ENCODE results near the gene NCAM1. TPM values are rescaled to one million over a fixed set of nuclear protein-coding genes. Genes with fewer than 3 reads are reported as not detected.

Gene NCAM1
- total RNA-seq, 1 experiment from 2014 or later, result 12.0 TPM

DNA sequence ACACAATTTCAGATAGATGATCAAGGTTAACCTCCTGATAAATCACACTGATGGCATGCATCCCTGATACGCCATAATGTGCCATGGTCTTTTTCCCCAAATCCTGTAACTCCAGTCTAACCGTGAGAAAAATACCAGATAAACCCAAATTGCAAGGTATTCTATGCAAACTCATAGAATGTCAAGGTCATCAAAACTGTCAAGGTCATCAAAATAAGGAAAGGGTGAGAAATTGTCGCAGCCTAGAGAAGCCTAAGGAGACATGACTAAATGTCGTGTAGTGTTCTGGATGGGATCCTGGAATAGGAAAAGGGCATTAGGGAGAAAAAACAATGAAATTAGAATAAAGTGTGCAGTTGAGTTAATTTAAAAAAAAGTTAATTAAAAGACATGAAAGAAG lies 357.9 kb downstream of the NCAM1 start:
- Histone ChIP-seq H3K4me1 (ENCODE audit: insufficient read depth, low read length, poor library complexity, severe bottlenecking) (no peaks in the 10 kb centered on the region), H3K36me3 (ENCODE audit: insufficient read depth, low read length, poor library complexity, severe bottlenecking) (no peaks in the 10 kb centered on the region), H3K4me3 (ENCODE audit: low read depth, low read length, poor library complexity, severe bottlenecking) (no peak overlapping the region), H3K27ac (ENCODE audit: low read depth, low read length, poor library complexity, severe bottlenecking) (no peak overlapping the region), H3K9me3 (ENCODE audit: low read depth, low read length, poor library complexity, severe bottlenecking) (no peaks in the 10 kb centered on the region), H3K27me3 (replicated peaks; ENCODE audit: insufficient read depth, low read depth, low read length, poor library complexity) (peaks cover 17% of the 10 kb centered on the region)
- intact Hi-C loops (cut with micrococcal nuclease; ENCODE audit: unreplicated experiment), result loop anchor here (5.0 kb wide), 1 partner anchor 228 kb away; no protein-coding TSS in a partner anchor
- no TSS peak for BruUV-seq (replicated peaks)
- ChIA-PET POLR2A (ENCODE audit: low non-redundant PET) (no interaction called here), CTCF (no interaction called here)
- DNase-seq (ENCODE audit: low spot score), result no peak
- TF ChIP-seq, protein P1, sequence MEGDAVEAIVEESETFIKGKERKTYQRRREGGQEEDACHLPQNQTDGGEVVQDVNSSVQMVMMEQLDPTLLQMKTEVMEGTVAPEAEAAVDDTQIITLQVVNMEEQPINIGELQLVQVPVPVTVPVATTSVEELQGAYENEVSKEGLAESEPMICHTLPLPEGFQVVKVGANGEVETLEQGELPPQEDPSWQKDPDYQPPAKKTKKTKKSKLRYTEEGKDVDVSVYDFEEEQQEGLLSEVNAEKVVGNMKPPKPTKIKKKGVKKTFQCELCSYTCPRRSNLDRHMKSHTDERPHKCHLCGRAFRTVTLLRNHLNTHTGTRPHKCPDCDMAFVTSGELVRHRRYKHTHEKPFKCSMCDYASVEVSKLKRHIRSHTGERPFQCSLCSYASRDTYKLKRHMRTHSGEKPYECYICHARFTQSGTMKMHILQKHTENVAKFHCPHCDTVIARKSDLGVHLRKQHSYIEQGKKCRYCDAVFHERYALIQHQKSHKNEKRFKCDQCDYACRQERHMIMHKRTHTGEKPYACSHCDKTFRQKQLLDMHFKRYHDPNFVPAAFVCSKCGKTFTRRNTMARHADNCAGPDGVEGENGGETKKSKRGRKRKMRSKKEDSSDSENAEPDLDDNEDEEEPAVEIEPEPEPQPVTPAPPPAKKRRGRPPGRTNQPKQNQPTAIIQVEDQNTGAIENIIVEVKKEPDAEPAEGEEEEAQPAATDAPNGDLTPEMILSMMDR (conservative IDR thresholded peaks at IDR 0.05; ENCODE audit: low read depth, low read length), result no peak
- no peak for TF ChIP-seq EZH2 (IDR thresholded peaks at IDR 0.05; ENCODE audit: borderline replicate concordance, low read depth, low read length, poor library complexity, severe bottlenecking)

DNA sequence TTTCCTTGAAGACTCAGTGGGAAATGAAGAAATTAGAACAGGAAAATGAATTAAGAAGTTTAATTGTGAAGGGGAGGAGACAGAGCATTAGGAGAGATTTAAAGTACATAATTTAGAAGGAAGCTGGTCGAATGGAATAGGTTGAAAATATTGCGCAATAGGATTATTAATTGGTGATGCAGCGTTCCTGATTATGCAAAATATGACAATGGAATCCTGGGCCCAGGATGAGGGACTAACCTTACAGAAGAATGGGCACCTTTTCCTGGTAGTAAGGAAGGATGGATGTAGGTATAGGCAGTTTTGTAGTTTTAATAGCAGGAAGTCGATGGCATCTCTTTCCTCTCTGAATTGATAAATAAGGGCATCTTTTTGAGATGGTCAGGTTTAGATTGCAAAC lies 360.9 kb downstream of the NCAM1 start:
- DNase-seq (ENCODE audit: low spot score), result no peak
- ChIA-PET POLR2A (ENCODE audit: low non-redundant PET) (no interaction called here), CTCF (no interaction called here)
- no peaks in the 10 kb centered on the region for H3K4me1 ChIP-seq (ENCODE audit: insufficient read depth, low read length, poor library complexity, severe bottlenecking)
- TF ChIP-seq, protein P1 (conservative IDR thresholded peaks at IDR 0.05; ENCODE audit: low read depth, low read length), result no peak
- no peak for TF ChIP-seq EZH2 (IDR thresholded peaks at IDR 0.05; ENCODE audit: borderline replicate concordance, low read depth, low read length, poor library complexity, severe bottlenecking)
- no TSS peak for BruUV-seq (replicated peaks)
- no peak overlapping the region for H3K4me3 ChIP-seq (ENCODE audit: low read depth, low read length, poor library complexity, severe bottlenecking)
- H3K27me3 ChIP-seq (replicated peaks; ENCODE audit: insufficient read depth, low read depth, low read length, poor library complexity), result peaks cover 39% of the 10 kb centered on the region
- intact Hi-C loops (cut with micrococcal nuclease; ENCODE audit: unreplicated experiment), result no loop called here
- no peaks in the 10 kb centered on the region for H3K9me3 ChIP-seq (ENCODE audit: low read depth, low read length, poor library complexity, severe bottlenecking)
- H3K36me3 ChIP-seq (ENCODE audit: insufficient read depth, low read length, poor library complexity, severe bottlenecking), result no peaks in the 10 kb centered on the region
- no peak overlapping the region for H3K27ac ChIP-seq (ENCODE audit: low read depth, low read length, poor library complexity, severe bottlenecking)

DNA sequence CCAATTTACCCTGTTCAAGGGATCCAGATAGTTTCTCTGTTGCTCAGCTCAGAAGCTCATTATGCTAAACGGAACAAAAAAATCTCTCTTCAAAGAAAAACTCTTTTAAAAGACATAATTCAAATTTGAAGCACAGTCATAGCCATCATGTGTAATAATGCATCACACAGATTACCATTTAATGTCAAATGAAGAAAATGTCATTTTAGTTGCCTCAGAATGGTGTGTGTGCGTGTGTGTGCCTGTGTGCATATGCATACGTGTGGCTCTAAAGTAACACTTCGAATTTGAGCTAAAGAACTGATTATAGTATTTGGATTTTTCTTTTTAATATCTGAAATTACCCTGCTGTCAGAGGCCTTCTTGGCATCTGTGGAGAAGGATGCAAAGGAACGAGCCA lies 363.0 kb downstream of the NCAM1 start:
- ChIA-PET POLR2A (ENCODE audit: low non-redundant PET) (no interaction called here), CTCF (no interaction called here)
- no TSS peak for BruUV-seq (replicated peaks)
- H3K4me3 ChIP-seq (ENCODE audit: low read depth, low read length, poor library complexity, severe bottlenecking), result no peak overlapping the region
- no peak overlapping the region for H3K27ac ChIP-seq (ENCODE audit: low read depth, low read length, poor library complexity, severe bottlenecking)
- no peak for DNase-seq (ENCODE audit: low spot score)
- intact Hi-C loops (cut with micrococcal nuclease; ENCODE audit: unreplicated experiment), result no loop called here
- peaks cover 59% of the 10 kb centered on the region for H3K27me3 ChIP-seq (replicated peaks; ENCODE audit: insufficient read depth, low read depth, low read length, poor library complexity)
- H3K36me3 ChIP-seq (ENCODE audit: insufficient read depth, low read length, poor library complexity, severe bottlenecking), result no peaks in the 10 kb centered on the region
- H3K9me3 ChIP-seq (ENCODE audit: low read depth, low read length, poor library complexity, severe bottlenecking), result no peaks in the 10 kb centered on the region
- H3K4me1 ChIP-seq (ENCODE audit: insufficient read depth, low read length, poor library complexity, severe bottlenecking), result no peaks in the 10 kb centered on the region
- TF ChIP-seq EZH2 (IDR thresholded peaks at IDR 0.05; ENCODE audit: borderline replicate concordance, low read depth, low read length, poor library complexity, severe bottlenecking), result no peak
- TF ChIP-seq, protein P1 (conservative IDR thresholded peaks at IDR 0.05; ENCODE audit: low read depth, low read length), result no peak
